SW480 (cell line): ENCODE results near the gene TIGAR.

Source experiments
- DNase-seq: peaks from one replicate; pipeline ENCODE4 v3.0.0-alpha.2; 2016; ENCODE audit warnings: low spot score

The TIGAR gene

DNA sequence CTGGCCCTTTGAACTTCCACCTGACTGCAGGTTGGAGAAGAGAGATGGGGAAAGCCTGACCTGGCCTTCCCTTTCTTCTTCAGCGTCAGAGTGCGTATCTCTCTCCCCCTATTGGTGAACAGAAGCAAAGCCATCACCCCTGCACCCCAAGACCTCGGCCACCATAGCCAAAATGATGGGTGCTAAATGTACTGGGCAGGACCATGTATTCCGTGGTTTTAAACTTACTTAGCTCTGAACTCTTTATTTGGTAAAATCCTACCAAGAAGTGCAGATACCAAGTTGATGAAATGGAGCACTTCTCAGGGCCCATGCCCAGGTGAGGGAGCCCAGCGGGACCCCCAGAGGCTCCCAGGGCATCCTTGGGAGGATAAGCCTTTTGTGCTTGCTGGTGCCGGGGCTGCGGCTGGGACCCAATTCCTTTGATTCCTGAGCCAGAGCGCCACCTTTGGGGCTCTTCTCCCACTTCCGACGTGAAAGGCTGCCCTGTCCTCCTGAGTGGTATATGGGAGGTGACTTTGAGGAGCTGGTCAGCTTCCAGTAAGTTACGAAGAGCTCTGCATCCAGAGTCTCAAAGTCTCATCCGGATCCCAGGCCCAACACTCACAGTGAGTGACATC lies 38.0 kb upstream of the TIGAR start:
- no peak for DNase-seq

DNA sequence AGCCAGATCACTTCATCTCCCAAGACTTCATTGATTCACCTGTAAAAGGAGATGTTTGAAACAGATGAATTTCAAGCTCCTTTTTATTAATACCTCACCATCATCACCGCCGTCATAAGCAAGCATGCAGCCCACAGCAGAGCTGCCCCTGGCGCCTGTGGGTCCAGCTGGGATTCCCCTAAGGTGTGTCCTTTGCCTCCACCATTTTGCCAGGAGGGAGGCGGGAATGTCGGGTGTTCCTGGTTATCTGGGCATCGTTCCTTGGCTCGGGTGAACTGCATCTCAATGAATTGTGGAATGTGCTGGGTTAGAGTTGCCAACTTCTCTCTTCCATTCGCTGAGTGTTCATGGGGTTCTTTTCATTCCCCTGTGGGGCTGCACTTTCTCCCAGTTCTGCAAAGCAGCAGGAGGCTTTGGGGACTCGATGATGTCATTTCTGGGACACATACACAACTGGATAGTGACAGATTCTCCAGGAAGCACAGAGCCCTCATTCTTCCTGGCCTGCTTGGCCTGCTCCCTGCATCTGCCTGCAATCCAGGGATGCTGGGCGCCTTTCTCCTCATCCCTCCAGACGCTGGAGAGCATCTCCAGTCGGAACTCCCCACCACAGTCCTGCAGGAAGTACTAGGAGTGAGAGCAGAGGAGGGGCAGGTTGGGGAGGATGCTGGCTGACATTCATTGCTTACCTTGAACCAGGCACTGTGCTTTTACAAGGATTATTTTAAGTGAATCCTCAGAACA lies 37.3 kb upstream of the TIGAR start:
- DNase-seq = no peak

DNA sequence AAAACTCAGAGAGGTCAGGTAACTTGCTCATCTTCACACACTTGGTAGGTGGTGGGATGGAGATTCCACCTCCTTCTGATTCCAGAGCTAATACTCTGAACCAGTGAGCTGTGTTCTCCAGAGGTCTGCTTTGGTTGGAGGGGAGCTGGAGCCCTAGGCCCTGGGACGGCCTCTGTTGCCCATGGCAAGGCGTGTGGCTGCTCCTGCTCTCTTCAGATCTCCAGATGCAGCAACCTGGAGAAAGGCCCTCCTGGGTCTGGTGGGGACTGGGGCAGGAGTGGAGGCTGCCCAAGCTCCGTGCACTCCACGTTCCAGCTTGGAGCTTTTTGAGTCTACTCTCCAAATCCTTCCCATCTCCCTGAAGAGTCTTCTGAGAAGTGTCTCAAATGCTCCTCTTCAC lies 36.7 kb upstream of the TIGAR start:
- no peak for DNase-seq

DNA sequence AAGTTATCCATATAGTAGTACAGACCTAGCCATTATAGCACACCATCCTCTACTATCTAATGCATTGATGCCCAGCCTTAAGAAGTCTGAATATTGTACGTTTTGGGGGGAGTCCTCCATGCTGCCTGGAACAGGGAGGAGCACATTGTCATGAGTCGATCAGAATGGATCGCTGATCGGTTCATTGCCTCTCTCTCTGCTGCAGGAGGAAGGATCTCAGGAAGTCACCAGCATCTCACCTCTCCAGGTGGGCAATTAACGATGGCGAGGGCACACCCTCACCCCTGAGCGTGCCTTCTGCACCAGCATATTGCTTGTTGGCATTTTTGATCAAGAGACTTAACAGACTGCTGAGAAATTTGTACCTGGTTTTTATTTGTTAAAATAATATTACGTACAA lies 35.9 kb upstream of the TIGAR start:
- no peak for DNase-seq

DNA sequence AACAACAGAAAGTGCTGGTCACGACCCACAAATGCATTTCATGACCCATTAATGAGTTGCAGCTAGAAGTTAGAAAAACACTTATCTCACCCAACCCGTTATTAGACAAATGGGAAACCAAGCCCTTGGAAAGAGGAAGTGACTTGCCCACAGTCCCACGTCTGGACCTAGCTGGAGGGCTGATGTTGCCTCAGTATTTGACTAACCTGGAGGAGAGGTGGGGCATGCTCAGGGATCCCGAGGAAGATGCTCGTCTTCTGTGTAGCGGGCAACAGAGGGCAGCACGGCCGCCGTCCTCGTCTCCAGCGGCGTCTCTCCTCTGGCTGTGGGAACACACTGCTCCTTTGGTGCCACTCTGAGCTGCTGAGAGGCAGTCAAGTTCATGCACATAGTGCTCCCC lies 34.8 kb upstream of the TIGAR start:
- no peak for DNase-seq

DNA sequence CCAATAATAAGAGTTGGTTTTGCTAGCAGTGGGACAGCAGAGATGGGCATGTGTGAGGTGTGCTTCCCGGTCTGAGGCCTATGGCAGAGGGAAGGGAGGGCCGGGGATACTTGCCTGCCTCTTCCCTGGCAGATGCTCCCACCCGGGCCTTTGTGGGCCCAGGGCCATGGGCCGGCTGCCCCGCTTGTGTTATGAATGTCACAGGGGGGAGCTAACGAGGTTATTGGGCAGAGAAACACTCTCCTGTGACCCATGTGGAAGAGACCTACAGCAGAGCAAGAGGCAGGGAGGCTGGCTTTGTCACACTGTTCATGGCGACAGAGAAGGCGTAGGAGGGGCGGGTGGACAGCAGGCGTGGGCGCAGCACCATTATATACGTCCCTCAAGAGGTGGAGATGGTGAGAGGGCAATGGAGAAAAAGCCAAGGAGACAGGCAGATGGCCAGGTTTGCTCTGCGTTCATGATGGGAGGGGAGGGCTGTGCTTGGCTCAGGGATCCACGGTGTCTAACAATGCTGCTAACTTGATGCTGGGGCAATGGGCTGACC lies 34.2 kb upstream of the TIGAR start:
- DNase-seq = no peak

DNA sequence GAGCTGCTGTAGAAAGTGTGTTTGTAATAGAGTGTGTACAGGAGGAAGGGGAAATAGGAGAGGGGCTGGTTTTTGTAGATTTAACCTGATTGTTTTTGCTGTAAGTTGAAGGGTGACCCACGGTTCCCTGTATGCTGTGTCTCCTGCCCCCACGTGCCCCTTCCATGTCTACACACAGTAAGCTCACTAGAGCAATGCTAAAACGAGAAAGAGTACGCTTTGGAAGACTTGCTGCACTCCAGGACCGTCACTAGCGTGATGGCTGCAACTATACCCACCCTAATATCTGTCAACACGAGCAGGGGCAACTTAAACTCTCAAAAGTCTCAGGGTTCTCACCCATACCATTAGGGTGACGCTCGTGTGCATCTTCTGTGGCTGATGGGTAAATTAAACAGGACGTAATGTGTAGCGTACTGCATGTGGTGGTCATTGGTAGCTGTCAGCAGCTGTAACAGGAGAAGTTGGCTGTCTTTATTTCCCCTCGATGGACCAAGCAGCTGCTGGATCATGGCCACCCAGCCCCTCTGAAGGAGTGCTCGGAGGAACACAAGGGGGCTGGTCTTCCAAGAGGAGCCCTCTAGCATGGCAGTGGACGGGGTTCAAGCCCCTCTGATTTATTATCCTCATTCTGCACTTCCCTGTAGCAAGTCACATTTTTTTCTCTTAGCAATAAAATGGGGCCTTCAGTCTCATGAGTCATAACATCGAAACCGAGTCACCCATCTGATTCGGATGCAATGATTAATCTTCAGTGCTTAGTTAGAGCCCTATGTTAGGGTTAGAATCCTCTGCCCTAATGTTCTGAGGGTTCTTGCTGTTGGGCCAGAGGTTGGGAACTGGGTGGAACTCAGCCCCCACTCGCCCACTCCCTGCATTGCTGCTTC lies 33.4 kb upstream of the TIGAR start:
- no peak for DNase-seq

DNA sequence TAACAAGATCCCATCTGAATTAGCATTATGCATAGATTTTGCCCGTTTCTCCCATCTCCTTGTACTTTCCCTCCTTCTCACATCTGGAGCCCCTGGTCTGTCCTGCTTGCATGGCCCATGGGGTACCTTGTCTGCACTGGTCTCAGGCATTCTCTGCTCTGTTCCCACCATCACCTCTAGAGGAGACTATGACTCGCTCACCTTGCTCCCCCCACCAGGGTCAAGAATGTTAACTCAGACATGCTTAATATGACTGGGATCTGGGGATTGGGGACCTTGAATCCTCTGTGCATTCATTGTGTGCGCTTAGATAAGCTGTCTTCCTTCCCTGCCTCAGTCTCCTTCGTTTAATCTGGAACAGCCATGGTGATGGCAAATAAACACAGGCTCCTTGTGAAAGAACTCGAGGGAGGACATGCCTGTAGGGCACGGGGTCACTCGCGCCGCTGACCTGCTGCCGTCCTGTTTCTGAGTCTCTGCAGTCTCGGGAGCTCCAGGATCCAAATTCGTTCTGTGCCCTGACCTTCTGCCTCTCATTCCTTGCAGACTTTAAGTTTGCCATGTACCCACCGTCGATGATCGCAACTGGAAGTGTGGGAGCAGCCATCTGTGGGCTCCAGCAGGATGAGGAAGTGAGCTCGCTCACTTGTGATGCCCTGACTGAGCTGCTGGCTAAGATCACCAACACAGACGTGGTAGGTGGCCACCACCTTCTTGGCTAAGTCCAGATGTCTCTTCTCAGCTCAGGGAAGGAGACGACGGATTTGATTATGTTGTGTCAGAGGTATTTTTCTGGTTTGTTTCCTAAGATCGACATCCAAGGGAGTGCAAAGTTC lies 32.5 kb upstream of the TIGAR start:
- no peak for DNase-seq

DNA sequence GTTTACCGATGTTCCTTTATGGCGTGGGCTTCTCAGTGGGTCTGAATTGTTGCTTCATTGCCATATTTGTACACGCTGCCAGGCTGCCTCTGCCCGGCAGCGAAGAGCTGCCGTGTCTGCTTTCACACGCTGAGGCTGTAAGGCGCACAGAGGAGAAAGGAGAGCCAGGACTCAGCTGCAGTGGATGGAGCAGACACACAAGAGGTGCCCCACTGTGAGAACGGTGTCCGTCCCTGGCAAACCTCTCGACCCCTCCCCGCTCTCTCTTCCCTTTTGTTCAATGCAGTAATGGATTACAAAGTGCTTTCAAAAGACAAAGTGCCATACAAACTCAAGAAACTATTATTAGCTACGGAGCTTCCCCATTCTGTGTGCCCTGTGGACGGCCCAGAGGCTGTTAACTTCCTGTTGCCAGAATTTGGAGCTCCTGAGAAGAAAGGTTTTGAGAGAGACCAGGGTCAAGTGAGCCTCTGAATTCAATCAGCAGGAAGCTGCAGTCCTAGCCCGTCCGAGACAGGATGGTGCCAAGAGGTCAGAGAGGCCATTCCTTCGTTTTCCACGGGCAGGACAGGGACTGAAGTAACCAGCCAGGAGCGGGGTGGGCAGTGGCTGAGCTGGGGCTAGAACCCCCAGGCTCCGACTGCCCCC lies 31.7 kb upstream of the TIGAR start:
- DNase-seq = no peak

DNA sequence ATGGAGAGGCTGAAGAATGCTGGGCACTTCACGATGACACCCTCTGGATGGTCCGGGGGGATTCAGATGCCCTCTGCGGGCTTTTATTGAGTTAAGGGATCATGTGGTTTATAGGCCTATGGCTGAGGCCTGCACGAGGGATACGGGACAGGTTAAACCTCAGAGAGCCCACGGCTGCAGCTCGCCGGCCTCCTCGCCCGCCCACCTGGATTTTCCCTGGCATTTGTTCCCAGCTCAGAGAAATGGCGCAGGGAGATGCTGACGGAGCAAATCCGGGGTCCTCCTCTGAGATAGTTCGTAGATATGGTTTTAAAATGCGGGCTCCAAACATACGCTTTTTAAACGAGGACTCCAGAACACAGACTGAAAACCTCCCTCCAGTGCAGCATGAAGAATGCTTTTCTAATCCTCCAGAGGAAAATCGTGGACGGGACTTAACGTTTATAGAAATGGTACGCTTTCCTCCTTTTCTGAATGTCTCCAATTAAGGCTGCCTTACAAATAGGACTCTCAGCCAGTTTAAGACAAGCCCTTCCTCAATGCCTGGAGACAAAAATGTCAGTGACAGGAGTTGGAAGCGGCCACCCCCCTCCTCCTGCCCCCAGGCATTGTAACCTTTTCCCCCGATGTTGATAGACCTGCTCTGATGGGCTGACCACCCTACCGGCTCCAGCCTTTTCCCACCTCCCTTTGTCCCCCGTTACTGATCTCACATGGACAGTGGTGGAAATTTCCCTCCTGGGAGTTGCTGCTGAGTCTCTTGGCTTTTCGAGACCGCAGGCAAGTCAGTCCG lies 30.8 kb upstream of the TIGAR start:
- DNase-seq = no peak

DNA sequence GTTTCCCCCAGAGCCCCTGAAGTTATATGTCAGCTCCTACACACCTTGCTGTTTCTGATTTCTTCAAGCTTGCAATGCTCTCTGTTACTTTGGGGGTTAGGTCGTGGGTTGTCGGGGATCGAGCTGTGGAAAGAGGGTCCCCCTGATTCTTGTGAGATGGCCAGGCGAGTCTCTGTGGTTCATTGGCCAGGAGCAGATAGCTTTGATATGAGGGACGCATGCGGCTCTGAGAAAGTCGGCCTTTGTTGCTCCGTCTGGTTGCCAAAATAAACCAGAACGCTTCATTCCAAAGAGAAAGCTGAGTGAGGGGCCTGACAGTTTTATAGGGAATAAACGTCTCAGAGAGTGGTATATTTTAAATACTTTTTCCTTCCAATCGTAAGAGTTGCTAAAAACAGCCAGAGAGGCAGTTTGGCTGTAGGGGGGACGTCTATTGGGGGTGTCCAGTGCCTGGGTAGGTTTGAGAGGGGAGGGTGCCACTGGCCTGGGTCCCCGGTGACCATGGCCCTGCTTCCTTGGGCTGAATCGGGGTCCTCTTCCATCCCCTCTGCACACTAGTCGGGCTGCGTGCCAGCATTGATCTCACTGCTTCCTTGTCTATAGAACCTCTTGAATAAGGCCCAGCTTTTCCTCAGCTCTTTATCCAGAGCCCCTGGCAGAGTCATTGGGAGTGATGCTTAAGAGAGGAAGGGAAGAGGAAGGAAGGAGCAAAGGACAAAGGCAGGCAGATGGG lies 28.5 kb upstream of the TIGAR start:
- no peak for DNase-seq

DNA sequence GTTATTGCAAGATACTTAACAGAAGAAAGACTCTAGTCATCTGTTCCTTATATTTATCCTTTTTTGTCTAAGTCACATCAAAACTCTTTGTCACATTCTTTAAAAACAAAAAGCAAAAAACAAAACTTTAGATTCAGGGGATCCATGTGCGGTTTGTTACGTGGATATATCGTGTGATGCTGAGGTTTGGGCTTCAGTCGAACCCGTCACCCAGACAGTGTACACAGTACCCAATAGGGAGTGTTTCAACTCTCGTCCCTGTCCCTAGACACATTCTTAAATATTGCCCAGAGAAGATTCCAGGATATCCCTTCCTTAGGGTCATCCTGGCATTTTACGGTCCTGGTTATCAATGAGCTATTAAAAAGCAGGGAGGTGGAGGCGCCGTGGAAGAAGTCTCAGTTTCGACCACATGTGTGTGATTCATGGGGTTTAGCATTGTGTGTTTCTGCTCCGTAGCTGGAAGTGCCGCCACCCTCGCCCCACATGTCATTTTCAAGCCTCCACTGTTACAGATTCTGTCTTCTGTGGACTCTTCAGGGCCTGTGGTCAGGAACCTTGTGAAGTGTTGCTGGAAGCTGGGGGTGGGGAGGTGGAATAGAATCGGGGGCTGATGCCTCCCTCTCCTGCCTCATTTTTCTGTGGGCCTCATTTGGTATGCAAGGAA lies 27.6 kb upstream of the TIGAR start:
- DNase-seq = no peak

DNA sequence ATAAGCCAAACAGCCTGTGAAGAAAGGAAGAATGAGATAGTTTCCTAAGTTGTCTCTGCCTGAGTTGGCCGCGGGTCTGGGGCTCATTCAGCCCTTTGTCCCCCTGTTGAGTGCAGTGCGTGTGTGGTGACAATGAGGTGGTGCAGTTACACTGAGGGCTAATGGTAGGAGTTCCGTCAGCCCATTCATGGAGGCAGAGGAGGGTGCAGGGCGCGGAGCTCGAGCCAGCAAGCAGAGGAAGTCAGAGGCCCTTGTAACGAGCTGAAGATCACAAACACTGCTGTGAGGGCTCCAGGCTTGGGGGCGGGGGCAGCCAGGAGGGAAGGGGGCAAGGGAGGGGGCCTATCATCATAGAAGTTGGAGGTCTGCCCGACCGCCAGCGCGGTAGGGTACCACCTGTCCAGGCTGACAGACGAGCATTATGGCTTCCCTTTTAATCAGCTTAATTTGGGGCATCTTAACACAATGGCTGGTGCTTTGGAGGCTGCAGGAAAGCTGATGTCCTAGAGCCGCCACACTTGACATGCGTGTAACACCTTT lies 27.0 kb upstream of the TIGAR start:
- no peak for DNase-seq

DNA sequence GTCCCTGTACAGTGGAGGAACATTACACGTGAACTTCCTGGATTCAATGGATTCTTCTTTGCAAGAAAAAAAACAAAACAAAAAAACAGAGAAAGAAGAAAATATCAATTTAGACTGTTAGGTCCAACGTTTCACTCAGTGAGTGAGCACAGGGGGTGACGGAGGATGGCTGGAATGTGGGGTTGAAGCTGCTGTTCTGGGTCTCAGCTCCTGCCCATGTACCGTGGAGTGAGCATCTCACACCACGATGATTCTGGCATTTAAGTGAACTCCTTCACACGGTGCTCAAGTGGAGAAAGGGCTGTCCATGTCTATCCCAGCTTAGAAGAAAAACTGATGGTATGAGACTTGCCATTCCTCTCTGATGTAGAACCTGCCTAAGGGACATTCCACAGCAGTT lies 24.3 kb upstream of the TIGAR start:
- DNase-seq = no peak

DNA sequence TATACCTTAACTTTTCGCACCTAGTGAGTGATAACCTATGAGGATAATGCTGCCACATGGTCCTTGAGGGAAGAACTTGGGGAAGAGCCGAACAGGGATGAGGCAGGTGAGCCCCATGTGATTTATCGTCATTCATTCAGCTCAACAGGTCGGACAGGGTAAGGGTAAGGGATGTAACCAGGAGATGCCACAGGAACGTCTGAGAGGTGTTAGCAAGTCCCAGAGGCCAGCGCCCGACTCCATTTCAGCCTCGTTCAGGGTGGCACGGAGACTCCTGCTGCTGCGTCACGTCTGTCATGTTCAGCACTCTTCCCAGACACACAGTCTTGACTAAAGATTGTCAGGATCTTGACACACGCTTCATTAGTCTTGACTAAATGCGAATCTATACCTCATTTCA lies 23.4 kb upstream of the TIGAR start:
- DNase-seq = no peak

DNA sequence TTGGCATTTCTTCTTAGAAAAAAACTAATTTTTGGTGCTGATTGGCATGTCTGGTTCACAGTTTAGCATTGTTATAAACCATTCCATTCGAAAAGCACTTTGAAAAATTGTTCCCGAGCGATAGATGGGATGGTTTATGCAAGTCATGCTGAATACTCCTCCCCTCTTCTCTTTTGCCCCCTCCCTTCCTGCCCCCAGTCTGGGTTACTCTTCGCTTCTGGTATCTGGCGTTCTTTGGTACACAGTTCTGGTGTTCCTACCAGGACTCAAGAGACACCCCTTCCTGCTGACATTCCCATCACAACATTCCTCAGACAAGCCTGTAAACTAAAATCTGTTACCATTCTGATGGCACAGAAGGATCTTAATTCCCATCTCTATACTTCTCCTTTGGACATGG lies 20.1 kb upstream of the TIGAR start:
- no peak for DNase-seq

DNA sequence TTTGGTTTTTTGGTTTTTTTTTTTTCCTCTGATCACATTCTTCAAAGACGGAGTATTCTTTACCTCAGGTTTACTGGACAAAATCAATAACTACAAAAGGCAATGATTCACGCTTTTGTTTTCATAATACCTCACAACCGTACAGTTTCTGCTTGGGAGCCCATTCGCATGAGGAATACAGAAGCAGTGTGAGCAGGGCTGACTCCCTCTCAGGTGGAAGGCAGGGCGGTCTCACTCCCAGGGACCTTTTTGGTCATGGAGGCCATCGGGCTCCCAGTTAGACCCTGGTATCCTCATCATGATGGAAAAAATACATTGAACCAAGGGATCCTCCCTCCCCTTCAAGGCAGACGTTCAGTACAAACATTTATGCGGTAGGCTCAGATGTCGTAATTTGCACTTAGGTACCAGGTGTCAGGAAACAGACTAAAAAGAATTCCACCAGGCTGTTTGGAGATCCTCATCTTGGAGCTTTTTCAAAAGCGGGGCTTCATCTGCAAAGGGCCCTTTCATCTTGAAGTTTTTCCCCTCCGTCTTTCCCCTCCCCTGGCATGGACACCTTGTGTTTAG lies 19.0 kb upstream of the TIGAR start:
- DNase-seq = no peak

DNA sequence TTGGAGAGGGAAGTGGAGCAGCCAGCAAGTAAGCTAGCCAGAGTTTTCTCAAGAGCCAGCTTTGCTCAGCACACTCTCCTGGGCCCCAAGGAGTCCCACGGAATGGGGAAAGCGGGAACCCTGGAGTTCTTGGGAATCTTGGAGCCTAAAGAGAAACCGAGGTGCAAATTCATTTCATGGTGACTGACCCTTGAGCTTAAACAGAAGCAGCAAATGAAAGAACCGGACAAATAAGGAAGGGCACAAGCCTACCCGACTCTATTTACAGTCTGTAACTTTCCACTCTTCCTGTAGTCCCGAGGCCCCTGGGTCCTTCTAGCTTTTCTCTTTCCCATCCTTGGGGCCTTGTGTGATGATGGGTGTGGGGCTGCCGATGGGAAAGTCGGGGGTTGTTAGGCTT lies 18.1 kb upstream of the TIGAR start:
- DNase-seq = no peak

DNA sequence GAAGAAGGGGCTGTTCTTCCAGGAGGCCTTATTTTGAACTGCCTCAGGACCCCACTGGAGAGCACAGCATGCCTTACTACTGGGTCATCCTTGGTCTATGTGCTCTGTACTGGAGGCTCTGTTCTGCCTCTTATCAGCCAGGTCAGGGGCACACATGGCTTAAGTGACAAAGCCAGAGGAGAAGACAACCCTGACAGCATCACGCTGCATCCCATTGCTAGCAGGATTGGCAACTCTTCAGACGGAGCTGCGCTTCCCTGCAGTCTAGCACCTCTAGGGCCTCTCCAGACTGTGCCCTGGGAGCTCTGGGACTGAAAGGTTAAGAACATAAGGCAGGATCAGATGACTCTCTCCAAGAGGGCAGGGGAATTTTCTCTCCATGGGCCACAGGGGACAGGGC lies 17.3 kb upstream of the TIGAR start:
- DNase-seq = no peak
